Measurements from ENCODE around the gene RET.

RET gene

GRCh38 chr10:43177595-43177994 lies 100.7 kb downstream of the RET start:
- no peak for DNase-seq
